Measurements from ENCODE around the gene ANKRD50.

Gene ANKRD50

DNA sequence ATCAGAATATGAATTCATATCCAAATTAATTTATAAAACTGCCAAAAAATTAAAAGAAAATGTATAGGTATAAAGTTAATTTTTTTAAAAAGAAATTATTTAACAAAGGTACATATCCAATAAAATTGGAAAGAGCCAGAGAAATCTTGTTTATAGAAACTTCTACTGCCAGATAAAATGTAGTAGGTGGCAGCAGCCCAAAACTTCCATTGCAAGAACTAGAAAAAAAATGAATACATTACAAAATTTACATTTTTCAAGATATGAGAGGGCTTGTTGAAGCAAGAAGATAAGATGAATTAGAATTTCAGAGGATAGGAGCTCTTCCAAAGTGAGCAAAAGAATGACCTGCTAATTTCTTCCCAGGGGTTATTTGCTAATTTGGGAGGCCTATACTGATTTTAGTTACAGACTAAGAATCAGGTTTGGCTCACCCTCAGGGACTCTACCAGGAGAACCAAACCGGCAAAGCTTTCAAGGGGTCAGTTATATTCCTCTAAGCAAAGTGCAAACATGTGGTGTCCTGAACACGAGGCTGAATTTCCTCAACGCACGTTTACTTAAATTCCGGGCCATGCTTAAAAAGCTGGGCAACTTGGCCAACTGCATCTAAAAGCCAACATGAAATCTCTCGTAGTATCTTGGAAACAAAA, 17.5 kb downstream of the ANKRD50 start:
- FAIRE-seq (no peak), DNase-seq (ENCODE audit: insufficient read length, low spot score) (no peak)
- TF ChIP-seq POU2F2 (IDR thresholded peaks at IDR 0.05; ENCODE audit: low read depth, low read length) (no peak), POLR2AphosphoS5 (IDR thresholded peaks at IDR 0.05; ENCODE audit: low read depth, low read length) (no peak)

DNA sequence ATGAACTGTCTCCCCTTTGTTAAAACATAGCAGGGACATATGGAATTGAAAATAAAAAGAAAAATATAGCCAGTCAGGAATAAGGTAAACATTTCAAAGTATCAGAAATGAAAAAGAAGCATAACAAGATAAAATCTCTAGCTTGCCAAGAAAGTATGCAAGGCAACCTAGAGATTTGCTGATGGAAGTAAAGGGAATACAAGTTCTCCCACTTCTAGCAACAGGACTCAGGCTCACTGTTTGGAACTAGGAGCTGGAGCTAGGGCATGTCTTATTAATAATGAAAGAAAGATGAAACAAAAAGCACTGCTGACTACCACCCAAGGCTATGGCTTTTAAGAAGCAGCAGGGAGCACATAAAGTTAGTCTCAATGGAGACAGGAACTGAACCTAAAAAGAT, 18.2 kb downstream of the ANKRD50 start:
- no peak for DNase-seq (ENCODE audit: insufficient read length, low spot score)
- FAIRE-seq: no peak
- no peak for TF ChIP-seq POLR2A (IDR thresholded peaks at IDR 0.05; ENCODE audit: low read depth, low read length)
- no peak for TF ChIP-seq POU2F2 (IDR thresholded peaks at IDR 0.05; ENCODE audit: low read depth, low read length)
- no peak for TF ChIP-seq SPI1 (IDR thresholded peaks at IDR 0.05; ENCODE audit: low read depth, low read length)
- no peak for TF ChIP-seq PAX5 (IDR thresholded peaks at IDR 0.05; ENCODE audit: insufficient read depth, low read length, severe bottlenecking)
- no peak for TF ChIP-seq POLR2AphosphoS5 (IDR thresholded peaks at IDR 0.05; ENCODE audit: low read depth, low read length)
- TF ChIP-seq TAF1 (IDR thresholded peaks at IDR 0.05; ENCODE audit: low read depth, low read length): no peak

- TF ChIP-seq PAX5 (IDR thresholded peaks at IDR 0.05; ENCODE audit: insufficient read depth, low read length, severe bottlenecking) (no peak), POU2F2 (IDR thresholded peaks at IDR 0.05; ENCODE audit: low read depth, low read length) (no peak), POLR2A (IDR thresholded peaks at IDR 0.05; ENCODE audit: low read depth, low read length) (no peak), SPI1 (IDR thresholded peaks at IDR 0.05; ENCODE audit: low read depth, low read length) (no peak), POLR2AphosphoS5 (IDR thresholded peaks at IDR 0.05; ENCODE audit: low read depth, low read length) (no peak)
- no peak for FAIRE-seq
- no peak for DNase-seq (ENCODE audit: insufficient read length, low spot score)
Measured at GRCh38 chr4:124691801-124692200, 20.7 kb downstream of the ANKRD50 start.

- no peak for FAIRE-seq
- DNase-seq (ENCODE audit: insufficient read length, low spot score): no peak
- TF ChIP-seq TAF1 (IDR thresholded peaks at IDR 0.05; ENCODE audit: low read depth, low read length) (no peak), PAX5 (IDR thresholded peaks at IDR 0.05; ENCODE audit: insufficient read depth, low read length, severe bottlenecking) (no peak), POU2F2 (IDR thresholded peaks at IDR 0.05; ENCODE audit: low read depth, low read length) (no peak), POLR2AphosphoS5 (IDR thresholded peaks at IDR 0.05; ENCODE audit: low read depth, low read length) (no peak), SPI1 (IDR thresholded peaks at IDR 0.05; ENCODE audit: low read depth, low read length) (no peak), POLR2A (IDR thresholded peaks at IDR 0.05; ENCODE audit: low read depth, low read length) (no peak)
Measured at GRCh38 chr4:124686279-124686678, 26.3 kb downstream of the ANKRD50 start.

DNA sequence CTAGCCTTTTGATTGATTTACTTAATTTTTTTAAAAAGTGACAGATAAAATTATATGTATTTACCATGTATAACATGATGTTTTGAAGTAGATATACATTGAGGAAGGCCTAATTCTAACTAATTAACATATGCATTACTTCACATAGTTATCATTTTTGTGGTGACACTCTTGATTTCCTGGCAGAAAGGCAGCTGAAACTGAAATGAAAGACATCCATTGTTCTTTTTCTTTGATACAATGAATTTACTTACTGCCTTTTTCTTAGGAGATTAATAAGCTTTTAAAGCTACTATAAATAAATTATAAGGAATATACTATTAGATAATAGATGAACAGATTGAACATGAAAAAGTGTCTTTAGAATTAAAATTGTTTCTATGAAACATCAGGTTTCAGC, 26.7 kb downstream of the ANKRD50 start:
- no peak for FAIRE-seq
- TF ChIP-seq POU2F2 (IDR thresholded peaks at IDR 0.05; ENCODE audit: low read depth, low read length) (no peak), POLR2AphosphoS5 (IDR thresholded peaks at IDR 0.05; ENCODE audit: low read depth, low read length) (no peak), PAX5 (IDR thresholded peaks at IDR 0.05; ENCODE audit: insufficient read depth, low read length, severe bottlenecking) (no peak), POLR2A (IDR thresholded peaks at IDR 0.05; ENCODE audit: low read depth, low read length) (no peak), TAF1 (IDR thresholded peaks at IDR 0.05; ENCODE audit: low read depth, low read length) (no peak), SPI1 (IDR thresholded peaks at IDR 0.05; ENCODE audit: low read depth, low read length) (no peak)
- no peak for DNase-seq (ENCODE audit: insufficient read length, low spot score)

DNA sequence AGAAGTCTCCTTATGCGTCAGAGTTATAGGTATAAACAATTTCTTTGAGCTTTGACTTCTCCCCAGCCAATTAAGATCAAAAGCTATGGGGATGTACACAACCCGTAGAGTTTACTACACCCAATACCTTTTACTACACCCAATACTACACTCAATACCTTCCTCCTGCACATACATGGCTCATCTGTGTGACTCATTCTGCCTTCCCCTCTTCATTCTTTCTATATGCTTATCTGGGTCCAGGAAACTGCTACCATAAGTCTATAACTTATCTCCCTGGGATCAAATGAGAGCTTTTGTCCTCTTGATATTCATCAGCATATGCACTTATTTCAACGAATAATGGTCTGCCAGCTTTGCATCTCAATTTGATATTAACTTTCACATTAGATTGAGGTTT, 28.2 kb downstream of the ANKRD50 start:
- TF ChIP-seq PAX5 (IDR thresholded peaks at IDR 0.05; ENCODE audit: insufficient read depth, low read length, severe bottlenecking): no peak
- TF ChIP-seq SPI1 (IDR thresholded peaks at IDR 0.05; ENCODE audit: low read depth, low read length): no peak
- no peak for TF ChIP-seq POLR2A (IDR thresholded peaks at IDR 0.05; ENCODE audit: low read depth, low read length)
- TF ChIP-seq POLR2AphosphoS5 (IDR thresholded peaks at IDR 0.05; ENCODE audit: low read depth, low read length): no peak
- no peak for TF ChIP-seq POU2F2 (IDR thresholded peaks at IDR 0.05; ENCODE audit: low read depth, low read length)
- no peak for TF ChIP-seq TAF1 (IDR thresholded peaks at IDR 0.05; ENCODE audit: low read depth, low read length)
- FAIRE-seq (no peak), DNase-seq (ENCODE audit: insufficient read length, low spot score) (no peak)

DNA sequence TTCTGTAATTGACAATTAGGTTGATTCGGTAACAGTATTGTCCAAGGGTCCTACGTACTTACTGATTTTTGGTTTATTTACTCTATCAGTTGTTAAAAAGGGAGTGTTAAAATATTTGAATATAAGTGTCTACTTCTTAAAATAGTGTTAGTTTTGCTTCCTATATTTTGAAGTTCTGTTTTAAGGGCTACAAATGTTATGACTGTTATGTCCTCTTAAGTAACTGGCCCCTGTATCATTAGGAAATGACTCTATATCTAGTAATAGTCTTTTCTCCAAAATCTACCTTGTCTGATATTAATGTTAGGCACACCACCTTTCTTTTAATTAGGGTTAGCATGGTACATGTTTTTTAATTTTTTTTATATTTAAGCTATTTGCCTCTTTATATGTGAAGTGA, 30.1 kb downstream of the ANKRD50 start:
- FAIRE-seq (no peak), DNase-seq (ENCODE audit: insufficient read length, low spot score) (no peak)
- no peak for TF ChIP-seq POU2F2 (IDR thresholded peaks at IDR 0.05; ENCODE audit: low read depth, low read length)
- TF ChIP-seq PAX5 (IDR thresholded peaks at IDR 0.05; ENCODE audit: insufficient read depth, low read length, severe bottlenecking): no peak
- TF ChIP-seq TAF1 (IDR thresholded peaks at IDR 0.05; ENCODE audit: low read depth, low read length): no peak
- TF ChIP-seq POLR2AphosphoS5 (IDR thresholded peaks at IDR 0.05; ENCODE audit: low read depth, low read length): no peak

- DNase-seq (ENCODE audit: insufficient read length, low spot score) (no peak), FAIRE-seq (no peak)
- no peak for TF ChIP-seq POLR2AphosphoS5 (IDR thresholded peaks at IDR 0.05; ENCODE audit: low read depth, low read length)
- no peak for TF ChIP-seq POLR2A (IDR thresholded peaks at IDR 0.05; ENCODE audit: low read depth, low read length)
- TF ChIP-seq TAF1 (IDR thresholded peaks at IDR 0.05; ENCODE audit: low read depth, low read length): no peak
- no peak for TF ChIP-seq PAX5 (IDR thresholded peaks at IDR 0.05; ENCODE audit: insufficient read depth, low read length, severe bottlenecking)
- TF ChIP-seq POU2F2 (IDR thresholded peaks at IDR 0.05; ENCODE audit: low read depth, low read length): no peak
- TF ChIP-seq SPI1 (IDR thresholded peaks at IDR 0.05; ENCODE audit: low read depth, low read length): no peak
Measured at GRCh38 chr4:124666496-124666895, 46.0 kb downstream of the ANKRD50 start.

GRCh38 chr4:124658795-124659194, 53.7 kb downstream of the ANKRD50 start:
- TF ChIP-seq TAF1 (IDR thresholded peaks at IDR 0.05; ENCODE audit: low read depth, low read length): no peak
- no peak for TF ChIP-seq PAX5 (IDR thresholded peaks at IDR 0.05; ENCODE audit: insufficient read depth, low read length, severe bottlenecking)
- no peak for TF ChIP-seq POU2F2 (IDR thresholded peaks at IDR 0.05; ENCODE audit: low read depth, low read length)
- TF ChIP-seq SPI1 (IDR thresholded peaks at IDR 0.05; ENCODE audit: low read depth, low read length): no peak
- DNase-seq (ENCODE audit: insufficient read length, low spot score): no peak
- FAIRE-seq: no peak

DNA sequence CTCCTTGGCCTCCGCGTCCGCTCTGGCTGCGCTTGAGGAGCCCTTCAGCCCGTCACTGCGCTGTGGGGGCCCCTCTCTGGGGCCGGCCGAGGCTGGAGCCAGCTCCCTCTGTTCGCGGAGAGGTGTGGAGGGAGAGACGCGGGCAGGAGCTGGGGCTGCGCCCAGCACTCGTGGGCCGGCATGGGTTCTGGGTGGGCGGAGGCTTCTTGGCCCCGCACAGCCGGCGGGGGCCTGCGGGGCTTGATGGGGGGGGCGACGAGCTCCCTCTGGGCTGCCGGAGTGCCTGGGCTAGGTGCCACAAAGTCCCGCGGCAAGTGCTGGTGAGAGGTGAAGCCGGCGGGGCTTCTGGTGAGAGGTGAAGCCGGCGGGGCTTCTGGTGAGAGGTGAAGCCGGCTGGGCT, 61.9 kb downstream of the ANKRD50 start:
- DNase-seq (ENCODE audit: insufficient read length, low spot score): no peak
- no peak for FAIRE-seq
- TF ChIP-seq TAF1 (IDR thresholded peaks at IDR 0.05; ENCODE audit: low read depth, low read length) (no peak), POLR2A (IDR thresholded peaks at IDR 0.05; ENCODE audit: low read depth, low read length) (no peak), SPI1 (IDR thresholded peaks at IDR 0.05; ENCODE audit: low read depth, low read length) (no peak), PAX5 (IDR thresholded peaks at IDR 0.05; ENCODE audit: insufficient read depth, low read length, severe bottlenecking) (no peak), POLR2AphosphoS5 (IDR thresholded peaks at IDR 0.05; ENCODE audit: low read depth, low read length) (no peak), POU2F2 (IDR thresholded peaks at IDR 0.05; ENCODE audit: low read depth, low read length) (no peak)

Data from GM12891 (cell line).